Endothelial cell of umbilical vein (primary cell): Measurements from ENCODE around the gene DAZAP1. TPM values are rescaled to one million over a fixed set of nuclear protein-coding genes. Genes with fewer than 3 reads are reported as not detected.

Experiments
- BruUV-seq: library from RNA; stranded (reverse); fragments of 400-500 nt; replicated peaks from 2 replicates; lab custom pipeline; 2021; lab: Mats Ljungman, UMichigan
- CTCF ChIA-PET: fragments of 300-600, 350-600 bp; sonication (Branson Sonifier 250); formaldehyde crosslinking; loops from one replicate; lab custom pipeline; 2021; ENCODE audit warnings: antibody characterized with exemption, inconsistent platforms; lab: Charles Lee
- POLR2A ChIA-PET: fragments of 300-600, 350-600 bp; sonication (Branson Sonifier 250); formaldehyde crosslinking; loops from one replicate; lab custom pipeline; 2021; ENCODE audit warnings: antibody characterized with exemption, inconsistent platforms; lab: Charles Lee
- DNase-seq: peaks from one replicate; pipeline ENCODE4 v3.0.0-alpha.2; 2011; ENCODE audit warnings: low read depth, low spot score
- FAIRE-seq: peaks from 2 replicates; lab custom pipeline; 2011; peaks lifted over from hg19 to GRCh38; lab: Jason Lieb, UNC
- H2AFZ ChIP-seq: 2 replicates; pipeline ENCODE4 v1.6.0; 2012; ENCODE audit warnings: low read depth, low read length, control low read depth, inconsistent platforms
- H3K27ac ChIP-seq: 2 replicates; pipeline ENCODE4 v1.5.1; 2011; ENCODE audit warnings: low read depth, mild to moderate bottlenecking, control low read depth, low read length, moderate library complexity; ENCODE audit not compliant: insufficient read depth
- H3K27me3 ChIP-seq, 2 experiments: 2 replicates each; pipeline versions ENCODE4 v1.6.0 to v1.6.1; 2011; ENCODE audit warnings: low read length in 2 of 2, mixed read lengths in 1 of 2; ENCODE audit not compliant: control insufficient read depth in 2 of 2, insufficient read depth in 2 of 2
- H3K36me3 ChIP-seq, 2 experiments: 2 replicates in 1 of 2; 3 replicates in 1 of 2; pipeline ENCODE4 v1.5.1; 2011; ENCODE audit warnings: low read length in 2 of 2, mild to moderate bottlenecking in 1 of 2, moderate library complexity in 1 of 2; ENCODE audit not compliant: control insufficient read depth in 2 of 2, insufficient read depth in 2 of 2; ENCODE audit errors: extremely low read depth in 1 of 2
- H3K4me1 ChIP-seq: 3 replicates; pipeline ENCODE4 v1.5.1; 2011; ENCODE audit warnings: mild to moderate bottlenecking, low read length; ENCODE audit not compliant: control insufficient read depth, insufficient read depth; ENCODE audit errors: extremely low read depth
- H3K4me2 ChIP-seq: 2 replicates; pipeline ENCODE4 v1.6.1; 2011; ENCODE audit warnings: low read length, control low read depth, mixed read lengths; ENCODE audit not compliant: insufficient read depth
- H3K4me3 ChIP-seq, 3 experiments: fragments of 200-600 bp in 1 of 3; sonication (generic), shearing (Covaris generic) in 1 of 3; replicated peaks in 1 of 3; 2 replicates each; pipeline ENCODE4 v1.5.1; 2011 to 2016; ENCODE audit warnings: control low read depth in 3 of 3, low read length in 3 of 3, mild to moderate bottlenecking in 2 of 3, inconsistent platforms in 1 of 3, low read depth in 1 of 3, moderate library complexity in 1 of 3; ENCODE audit not compliant: insufficient read depth in 1 of 3
- H3K79me2 ChIP-seq: 2 replicates; pipeline ENCODE4 v1.6.0; 2012; ENCODE audit warnings: low read length, inconsistent platforms; ENCODE audit not compliant: control insufficient read depth, insufficient read depth
- H3K9ac ChIP-seq: replicated peaks from 2 replicates; pipeline ENCODE3; 2011; ENCODE audit warnings: low read length, control low read depth; ENCODE audit not compliant: insufficient read depth; ENCODE audit errors: extremely low read depth
- H3K9me1 ChIP-seq: replicated peaks from 3 replicates; pipeline ENCODE4 v1.6.0; 2011; ENCODE audit warnings: mild to moderate bottlenecking, low read length; ENCODE audit not compliant: control insufficient read depth, insufficient read depth; ENCODE audit errors: extremely low read depth
- H3K9me3 ChIP-seq: replicated peaks from 2 replicates; pipeline ENCODE4 v1.5.1; 2012; ENCODE audit warnings: low read length, inconsistent platforms; ENCODE audit not compliant: control insufficient read depth, insufficient read depth
- H4K20me1 ChIP-seq: replicated peaks from 2 replicates; pipeline ENCODE3; 2011; ENCODE audit warnings: mild to moderate bottlenecking, low read length; ENCODE audit not compliant: control insufficient read depth, insufficient read depth; ENCODE audit errors: extremely low read depth
- GATA2 ChIP-seq: IDR thresholded peaks from 2 replicates; pipeline ENCODE4 v1.7.0; 2011; ENCODE audit warnings: low read depth, mild to moderate bottlenecking, moderate library complexity, mixed read lengths, low read length; ENCODE audit not compliant: insufficient read length, insufficient read depth
- POLR2AphosphoS5 ChIP-seq: IDR thresholded peaks from 2 replicates; pipeline ENCODE4 v1.6.1; 2012; ENCODE audit warnings: low read depth, mild to moderate bottlenecking, control low read depth, low read length, moderate library complexity; ENCODE audit not compliant: insufficient read depth
- dilution Hi-C: fragments of 300-500 bp; cut with MboI; formaldehyde crosslinking; loops from one replicate; pipeline ENCODE4 v1.15.0; 2019; ENCODE audit warnings: low sequenced_read_pairs; ENCODE audit not compliant: extremely low pct_ligation_motif_present
- intact Hi-C: fragments of 100-400 bp; cut with micrococcal nuclease; formaldehyde crosslinking; loops from one replicate; pipeline ENCODE4 v1.10.0; 2022
- polyA plus RNA-seq, 4 experiments: library from polyadenylated mRNA; depleted of rRNA in 3 of 4; stranded (reverse) in 3 of 4; unstranded in 1 of 4; fragments of >200 nt; gene quantifications; 2 replicates each; pipeline versions ENCODE4 v1.2.1 to v1.2.3, GENCODE V29; 2011 to 2012; ENCODE audit warnings: missing spikeins in 1 of 4
- total RNA-seq: library from RNA; stranded (reverse); gene quantifications from 2 replicates; pipeline ENCODE4 v1.2.3, GENCODE V29; 2021
- TF ChIP-seq, protein P1 (sequence below), 2 donors: IDR thresholded peaks; 1 replicate in 1 of 2; 2 replicates in 1 of 2; pipeline ENCODE4 v1.5.1; 2011; ENCODE audit warnings: low read length in 2 of 2, mild to moderate bottlenecking in 2 of 2, moderate library complexity in 2 of 2, control low read depth in 1 of 2, inconsistent platforms in 1 of 2, low read depth in 1 of 2; ENCODE audit not compliant: insufficient read depth in 1 of 2; ENCODE audit errors: extremely low read depth in 1 of 2

The DAZAP1 gene
- total and polyA plus RNA-seq, 2 donors (not counting 3 experiments of a cell fraction or from before 2014, with no cell fraction given) = 50.1 to 187 TPM

GRCh38 chr19:1383312-1384084, 23.9 kb upstream of the DAZAP1 start, which contains the start of gene NDUFS7:
TSS of gene NDUFS7 (plus strand) at chr19:1383907. CDS start at chr19:1383927, 20 bp downstream.
- DNase-seq (peak; percentile 89), FAIRE-seq (peak; percentile 91)
- POLR2A ChIA-PET = interaction anchor here (1.0 kb wide), 1 partner anchor 29 kb away, joined by 6 read pairs; a partner anchor contains a TSS
- Histone ChIP-seq H3K79me2 (peaks cover 10% of the 10 kb centered on the region), H3K9me1 (no peaks in the 10 kb centered on the region), H3K27me3 (no peaks in the 10 kb centered on the region), H3K9ac (peak within 1 kb of the TSS; percentile 83), H3K36me3 (peaks cover 0 to 7% of the 10 kb centered on the region in 2 experiments), H3K27ac (peak within 1 kb of the TSS; percentile 18), H2AFZ (peak within 1 kb of the TSS; percentile 74), H4K20me1 (no peaks in the 10 kb centered on the region), H3K4me3 (peak within 1 kb of the TSS; percentile 69 to 84 (median 73)), H3K4me1 (peaks cover 7% of the 10 kb centered on the region), H3K9me3 (no peaks in the 10 kb centered on the region), H3K4me2 (peak within 1 kb of the TSS; percentile 91)
- intact Hi-C loops = loop anchor here (1.0 to 5.0 kb wide), 5 partner anchors 18 to 104 kb away; partner anchors contain the start of genes DAZAP1 and GAMT
- BruUV-seq = no TSS peak
- dilution Hi-C loops = no loop called here
- CTCF ChIA-PET = interaction anchor here (0.7 to 0.9 kb wide), 5 partner anchors 13 to 139 kb away, joined by 3 to 6 read pairs (median 4); no protein-coding TSS in a partner anchor
- TF ChIP-seq, protein P1, sequence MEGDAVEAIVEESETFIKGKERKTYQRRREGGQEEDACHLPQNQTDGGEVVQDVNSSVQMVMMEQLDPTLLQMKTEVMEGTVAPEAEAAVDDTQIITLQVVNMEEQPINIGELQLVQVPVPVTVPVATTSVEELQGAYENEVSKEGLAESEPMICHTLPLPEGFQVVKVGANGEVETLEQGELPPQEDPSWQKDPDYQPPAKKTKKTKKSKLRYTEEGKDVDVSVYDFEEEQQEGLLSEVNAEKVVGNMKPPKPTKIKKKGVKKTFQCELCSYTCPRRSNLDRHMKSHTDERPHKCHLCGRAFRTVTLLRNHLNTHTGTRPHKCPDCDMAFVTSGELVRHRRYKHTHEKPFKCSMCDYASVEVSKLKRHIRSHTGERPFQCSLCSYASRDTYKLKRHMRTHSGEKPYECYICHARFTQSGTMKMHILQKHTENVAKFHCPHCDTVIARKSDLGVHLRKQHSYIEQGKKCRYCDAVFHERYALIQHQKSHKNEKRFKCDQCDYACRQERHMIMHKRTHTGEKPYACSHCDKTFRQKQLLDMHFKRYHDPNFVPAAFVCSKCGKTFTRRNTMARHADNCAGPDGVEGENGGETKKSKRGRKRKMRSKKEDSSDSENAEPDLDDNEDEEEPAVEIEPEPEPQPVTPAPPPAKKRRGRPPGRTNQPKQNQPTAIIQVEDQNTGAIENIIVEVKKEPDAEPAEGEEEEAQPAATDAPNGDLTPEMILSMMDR (IDR thresholded peaks at IDR 0.05; ENCODE audit: extremely low read depth in 1 of 2, insufficient read depth in 1 of 2, low read depth in 1 of 2, low read length in 2 of 2) = peak in 1 of 2 donors; percentile 21
- TF ChIP-seq POLR2AphosphoS5 = peak; percentile 33
- TF ChIP-seq GATA2 = no peak
